SU-DHL-6 (cell line): ENCODE measurements around the gene EXOC3.

Experiments
- EZH2phosphoT487 ChIP-seq: fragments of 200-600 bp; sonication (generic), shearing (Covaris generic); conservative IDR thresholded peaks from 2 replicates; pipeline ENCODE4 v1.6.1; 2018; ENCODE audit warnings: mild to moderate bottlenecking, antibody characterized with exemption, low read length, moderate library complexity, mixed read lengths
- TF ChIP-seq, protein P1 (sequence below): fragments of 200-600 bp; sonication (generic); IDR thresholded peaks from one replicate; pipeline ENCODE4 v1.5.1; 2017; ENCODE audit warnings: antibody characterized with exemption, mild to moderate bottlenecking, low read length, moderate library complexity; ENCODE audit not compliant: insufficient read depth, poor library complexity, severe bottlenecking

DNA sequence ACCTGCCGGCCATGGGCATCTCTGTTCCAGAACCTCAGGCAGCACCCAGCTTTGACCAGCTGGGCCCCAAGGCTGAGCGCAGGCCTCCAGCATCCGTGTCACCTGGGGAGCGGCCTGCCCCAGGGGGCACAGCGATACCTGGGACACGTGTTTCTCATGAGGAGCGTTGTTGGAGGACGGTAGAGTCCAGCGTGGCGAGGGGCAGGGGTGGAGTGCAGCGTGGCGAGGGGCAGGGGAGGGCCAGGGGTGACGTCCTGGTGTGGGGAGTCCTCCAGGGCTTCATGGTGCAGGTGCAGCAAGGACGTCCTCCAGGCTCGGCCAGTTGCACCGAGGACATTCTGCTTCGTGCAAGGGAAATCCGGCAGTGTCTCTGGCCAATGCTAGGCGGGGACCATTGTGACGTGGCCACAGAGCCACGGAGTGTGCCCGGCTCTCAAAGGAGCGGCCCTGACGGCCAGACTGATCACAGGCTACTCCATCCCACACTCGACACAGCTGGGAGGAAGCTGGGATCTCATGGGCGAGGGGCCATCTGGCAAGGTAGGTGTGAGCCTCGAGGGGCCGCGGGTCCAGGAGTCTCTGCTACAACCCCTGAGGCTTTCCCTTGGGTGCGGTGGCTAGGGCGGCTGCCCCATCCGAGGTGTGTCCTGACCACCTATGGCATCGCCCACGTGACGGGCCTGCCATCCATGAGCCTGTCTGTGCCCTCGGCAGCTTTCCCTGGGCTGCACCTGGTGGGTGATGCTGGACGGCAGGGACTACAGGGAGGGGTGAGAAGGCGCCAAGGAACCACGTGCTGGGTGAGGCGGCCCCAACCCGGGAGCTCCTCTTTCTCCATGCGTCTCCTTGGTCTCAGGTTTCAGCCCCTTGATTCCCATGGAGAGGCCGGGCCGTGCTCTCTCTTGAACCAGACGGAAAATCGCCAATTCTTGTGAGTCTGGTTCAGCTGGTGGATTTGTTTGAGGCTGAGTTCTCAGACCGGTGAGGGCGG is 47.4 kb downstream of the EXOC3 start:
- TF ChIP-seq, protein P1, sequence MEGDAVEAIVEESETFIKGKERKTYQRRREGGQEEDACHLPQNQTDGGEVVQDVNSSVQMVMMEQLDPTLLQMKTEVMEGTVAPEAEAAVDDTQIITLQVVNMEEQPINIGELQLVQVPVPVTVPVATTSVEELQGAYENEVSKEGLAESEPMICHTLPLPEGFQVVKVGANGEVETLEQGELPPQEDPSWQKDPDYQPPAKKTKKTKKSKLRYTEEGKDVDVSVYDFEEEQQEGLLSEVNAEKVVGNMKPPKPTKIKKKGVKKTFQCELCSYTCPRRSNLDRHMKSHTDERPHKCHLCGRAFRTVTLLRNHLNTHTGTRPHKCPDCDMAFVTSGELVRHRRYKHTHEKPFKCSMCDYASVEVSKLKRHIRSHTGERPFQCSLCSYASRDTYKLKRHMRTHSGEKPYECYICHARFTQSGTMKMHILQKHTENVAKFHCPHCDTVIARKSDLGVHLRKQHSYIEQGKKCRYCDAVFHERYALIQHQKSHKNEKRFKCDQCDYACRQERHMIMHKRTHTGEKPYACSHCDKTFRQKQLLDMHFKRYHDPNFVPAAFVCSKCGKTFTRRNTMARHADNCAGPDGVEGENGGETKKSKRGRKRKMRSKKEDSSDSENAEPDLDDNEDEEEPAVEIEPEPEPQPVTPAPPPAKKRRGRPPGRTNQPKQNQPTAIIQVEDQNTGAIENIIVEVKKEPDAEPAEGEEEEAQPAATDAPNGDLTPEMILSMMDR: no peak
- no peak for TF ChIP-seq EZH2phosphoT487
